Upper lobe of left lung (tissue), 6 donors: ENCODE data around the gene PSMG3. TPM values are rescaled to one million over a fixed set of nuclear protein-coding genes. Genes with fewer than 3 reads are reported as not detected.

ENCODE experiments used
- ATAC-seq, 2 donors: fragments of 200-7000 bp; cut with Tn5 transposase; one replicate each; pipeline ENCODE4 v1.9.1; 2022; ENCODE audit warnings: mild to moderate bottlenecking in 2 of 2, moderate library complexity in 2 of 2; ENCODE audit not compliant: low FRiP score in 2 of 2
- DNase-seq, 2 donors: peaks; one replicate each; pipeline ENCODE4 v3.0.0-alpha.2; 2019 to 2020
- H3K27ac ChIP-seq, 4 donors: fragments of 200-600 bp; sonication (generic); one replicate each; pipeline ENCODE4 v1.5.1; 2016 to 2019
- H3K27me3 ChIP-seq, 4 donors: fragments of 200-600 bp; sonication (generic); one replicate each; pipeline ENCODE4 v1.5.1; 2017 to 2019
- H3K36me3 ChIP-seq, 4 donors: fragments of 200-600 bp; sonication (generic); one replicate each; pipeline ENCODE4 v1.5.1; 2016 to 2019
- H3K4me1 ChIP-seq, 4 donors: fragments of 200-600 bp; sonication (generic); one replicate each; pipeline ENCODE4 v1.5.1; 2018 to 2019
- H3K4me3 ChIP-seq, 4 donors: fragments of 200-600 bp; sonication (generic); one replicate each; pipeline ENCODE4 v1.5.1; 2017 to 2019; ENCODE audit warnings: mild to moderate bottlenecking in 2 of 4, moderate library complexity in 1 of 4
- H3K9me3 ChIP-seq, 4 donors: fragments of 200-600 bp; sonication (generic); one replicate each; pipeline ENCODE4 v1.5.1; 2018 to 2019
- EP300 ChIP-seq, 4 donors: sonication (generic); formaldehyde crosslinking; IDR thresholded peaks; one replicate each; pipeline ENCODE4 v1.5.1; 2017; ENCODE audit warnings: antibody characterized with exemption in 4 of 4, control low read depth in 2 of 4
- POLR2A ChIP-seq, 4 donors: fragments of 450-650 bp; IDR thresholded peaks; one replicate each; pipeline ENCODE4 v1.5.1; 2016 to 2017; ENCODE audit warnings: antibody characterized with exemption in 4 of 4, mild to moderate bottlenecking in 2 of 4
- POLR2AphosphoS5 ChIP-seq, 2 donors: sonication (generic); formaldehyde crosslinking; IDR thresholded peaks; one replicate each; pipeline ENCODE4 v1.5.1; 2017; ENCODE audit warnings: antibody characterized with exemption in 2 of 2
- WGBS, 2 donors: methylation state at CpG; one replicate each; pipeline ENCODE4 v1.1.5; 2017 to 2018; 5-methylcytosine and 5-hydroxymethylcytosine counted together
- total RNA-seq, 6 donors: library from RNA; depleted of rRNA in 4 of 6; stranded (reverse); fragments of >200 nt in 4 of 6; gene quantifications; one replicate each; pipeline versions ENCODE4 v1.1.0 to v1.2.1, GENCODE V29; 2016 to 2021
- TF ChIP-seq, protein P1 (sequence below), 6 experiments: fragments of 450-650 bp in 4 of 6; fragments of 200-600 bp in 2 of 6; sonication (generic) in 2 of 6; IDR thresholded peaks; one replicate each; pipeline ENCODE4 v1.5.1; 2016 to 2019; ENCODE audit warnings: antibody characterized with exemption in 6 of 6
- donor health status: DM: no; HTN: no; CAD: no; lungs with moderate emphysema.
- donor health status: DM: no; HTN: yes; CAD: no; lungs with severe emphysema.

PSMG3 gene
- total RNA-seq, 6 donors from 2014 or later, result 19.0 to 53.1 (median 21.6) TPM

DNA sequence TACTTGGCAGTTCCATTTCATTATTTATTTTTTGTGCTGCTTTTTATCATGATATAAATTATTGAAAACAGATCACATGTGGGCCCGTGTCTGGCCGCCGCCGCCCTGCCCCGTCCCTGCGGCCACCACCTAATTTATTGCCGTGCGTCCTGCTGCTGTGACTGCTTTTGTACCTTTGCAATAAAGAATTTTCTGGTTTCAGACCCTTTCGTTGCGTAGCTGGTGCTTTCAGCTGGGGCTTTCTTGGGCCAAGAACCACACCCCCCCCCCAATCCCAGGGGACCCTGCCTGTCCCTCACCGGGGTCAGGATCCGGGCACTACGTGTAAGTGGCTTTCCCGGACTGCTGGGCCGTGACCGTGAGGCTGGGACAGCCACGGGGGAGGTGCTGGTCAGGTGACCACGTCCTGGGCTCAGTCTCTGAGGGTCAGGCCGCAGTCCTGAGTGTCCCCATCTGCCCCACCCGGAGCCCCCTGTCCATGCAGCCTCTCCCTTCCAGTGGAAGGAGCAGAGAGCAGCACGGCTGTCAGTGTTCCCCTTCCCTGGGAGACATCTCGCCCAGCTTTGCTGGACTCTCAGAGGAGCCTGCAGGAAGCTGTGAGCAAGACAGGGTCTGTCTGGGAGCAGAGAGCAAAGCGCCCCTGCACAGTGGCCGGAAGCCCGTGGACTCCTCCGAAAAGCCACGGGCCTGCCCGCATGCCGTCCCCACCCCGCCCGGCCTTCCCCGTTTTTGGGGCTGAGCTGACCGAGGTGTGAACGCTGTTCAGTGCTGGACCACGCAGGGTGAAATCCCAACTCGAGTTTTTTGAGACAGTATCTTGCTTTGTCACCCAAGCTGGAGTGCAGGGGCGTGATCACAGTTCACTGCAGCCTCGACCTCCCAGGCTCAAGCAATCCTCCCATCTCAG lies 26.7 kb downstream of the PSMG3 start:
- Histone ChIP-seq H3K27me3 (no peaks in the 10 kb centered on the region), H3K36me3 (peaks cover 21 to 68% (median 57%) of the 10 kb centered on the region in 4 donors), H3K27ac (no peak overlapping the region), H3K4me1 (peaks cover 8 to 14% (median 9%) of the 10 kb centered on the region in 4 donors), H3K4me3 (no peak overlapping the region), H3K9me3 (no peaks in the 10 kb centered on the region)
- DNase-seq (peak in 1 of 2 donors; percentile 78), ATAC-seq (no peak)
- TF ChIP-seq EP300 (IDR thresholded peaks at IDR 0.05) (no peak), POLR2A (IDR thresholded peaks at IDR 0.05) (no peak), POLR2AphosphoS5 (IDR thresholded peaks at IDR 0.05) (no peak)
- TF ChIP-seq, protein P1, sequence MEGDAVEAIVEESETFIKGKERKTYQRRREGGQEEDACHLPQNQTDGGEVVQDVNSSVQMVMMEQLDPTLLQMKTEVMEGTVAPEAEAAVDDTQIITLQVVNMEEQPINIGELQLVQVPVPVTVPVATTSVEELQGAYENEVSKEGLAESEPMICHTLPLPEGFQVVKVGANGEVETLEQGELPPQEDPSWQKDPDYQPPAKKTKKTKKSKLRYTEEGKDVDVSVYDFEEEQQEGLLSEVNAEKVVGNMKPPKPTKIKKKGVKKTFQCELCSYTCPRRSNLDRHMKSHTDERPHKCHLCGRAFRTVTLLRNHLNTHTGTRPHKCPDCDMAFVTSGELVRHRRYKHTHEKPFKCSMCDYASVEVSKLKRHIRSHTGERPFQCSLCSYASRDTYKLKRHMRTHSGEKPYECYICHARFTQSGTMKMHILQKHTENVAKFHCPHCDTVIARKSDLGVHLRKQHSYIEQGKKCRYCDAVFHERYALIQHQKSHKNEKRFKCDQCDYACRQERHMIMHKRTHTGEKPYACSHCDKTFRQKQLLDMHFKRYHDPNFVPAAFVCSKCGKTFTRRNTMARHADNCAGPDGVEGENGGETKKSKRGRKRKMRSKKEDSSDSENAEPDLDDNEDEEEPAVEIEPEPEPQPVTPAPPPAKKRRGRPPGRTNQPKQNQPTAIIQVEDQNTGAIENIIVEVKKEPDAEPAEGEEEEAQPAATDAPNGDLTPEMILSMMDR (IDR thresholded peaks at IDR 0.05), result no peak
- 89 to 93% methylated on average over 26 to 38 of the region's 38 CpGs for WGBS, 2 donors

DNA sequence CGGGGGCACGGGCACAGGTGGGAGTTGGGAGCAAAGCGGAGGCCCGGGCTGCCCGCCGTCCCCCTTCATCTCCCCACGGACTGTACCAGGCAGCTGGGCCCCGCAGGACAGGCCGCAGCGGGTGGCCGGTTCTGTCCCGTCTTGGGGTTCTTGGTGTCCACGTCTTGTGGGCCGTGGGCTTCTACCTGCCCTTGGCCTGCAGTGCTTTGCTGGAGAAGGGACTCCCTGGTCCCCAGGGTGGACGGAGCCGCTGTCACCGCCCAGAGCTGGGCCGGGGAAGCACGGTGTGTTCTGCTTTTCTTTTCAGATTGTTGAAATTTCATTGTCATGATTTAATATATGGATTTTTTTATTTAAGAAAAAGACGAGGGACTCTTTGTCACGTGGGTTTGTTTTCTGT lies 27.5 kb downstream of the PSMG3 start:
- no peak overlapping the region for H3K27ac ChIP-seq
- 90 to 93% methylated on average over 17 to 21 of the region's 21 CpGs for WGBS, 2 donors
- H3K36me3 ChIP-seq, result peaks cover 21 to 68% (median 57%) of the 10 kb centered on the region in 4 donors
- no peak for TF ChIP-seq POLR2AphosphoS5 (IDR thresholded peaks at IDR 0.05)
- TF ChIP-seq, protein P1 (IDR thresholded peaks at IDR 0.05), result no peak
- TF ChIP-seq POLR2A (IDR thresholded peaks at IDR 0.05), result no peak
- no peak for TF ChIP-seq EP300 (IDR thresholded peaks at IDR 0.05)
- H3K4me3 ChIP-seq, result no peak overlapping the region
- H3K27me3 ChIP-seq, result no peaks in the 10 kb centered on the region
- ATAC-seq, result no peak
- DNase-seq, result peak in 1 of 2 donors; percentile 70
- H3K4me1 ChIP-seq, result peaks cover 11 to 21% (median 14%) of the 10 kb centered on the region in 4 donors
- no peaks in the 10 kb centered on the region for H3K9me3 ChIP-seq

DNA sequence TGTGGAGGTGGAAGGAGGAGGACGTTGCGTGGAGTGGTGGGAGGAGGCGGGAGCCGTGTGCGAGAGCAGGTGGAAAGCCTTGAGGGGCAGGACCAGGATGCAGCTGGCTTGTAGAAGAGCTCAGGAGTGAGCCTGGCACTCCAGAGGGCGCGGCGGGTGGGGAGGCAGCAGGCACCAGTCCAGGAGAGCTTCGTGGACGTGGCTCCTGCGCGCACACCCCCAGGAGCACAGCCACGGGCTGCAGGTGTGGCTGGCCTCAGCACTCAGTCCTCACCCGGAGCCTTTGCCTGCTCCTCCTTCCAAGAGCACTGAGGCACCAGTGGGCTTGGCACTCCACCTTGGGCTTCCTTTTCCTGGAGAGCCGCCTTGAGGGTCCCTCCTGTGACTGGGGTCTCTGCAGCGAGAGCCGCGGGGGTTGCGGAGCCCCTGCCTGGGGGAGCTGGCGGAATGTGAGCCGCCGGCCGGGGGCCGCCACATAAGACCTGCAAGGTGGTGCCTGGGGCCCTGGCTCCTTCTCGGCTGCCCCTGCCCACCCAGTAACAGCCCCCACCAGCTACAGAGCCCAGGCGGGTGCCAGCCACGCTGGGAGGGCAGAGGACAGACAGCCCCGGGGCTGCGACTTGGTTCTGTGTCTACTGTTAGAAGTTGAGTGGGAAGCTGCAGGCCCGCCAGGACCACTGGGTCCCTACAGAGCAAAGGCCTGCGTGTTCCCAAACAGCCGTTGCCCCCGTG lies 28.2 kb downstream of the PSMG3 start:
- Histone ChIP-seq H3K9me3 (no peaks in the 10 kb centered on the region), H3K27me3 (no peaks in the 10 kb centered on the region), H3K4me1 (peaks cover 15 to 27% (median 18%) of the 10 kb centered on the region in 4 donors), H3K4me3 (no peak overlapping the region), H3K36me3 (peaks cover 21 to 68% (median 57%) of the 10 kb centered on the region in 4 donors), H3K27ac (no peak overlapping the region)
- ATAC-seq, result no peak
- peak in 1 of 2 donors; percentile 83 for DNase-seq
- 90 to 91% methylated on average over 27 to 33 of the region's 33 CpGs for WGBS, 2 donors
- no peak for TF ChIP-seq POLR2A (IDR thresholded peaks at IDR 0.05)
- no peak for TF ChIP-seq EP300 (IDR thresholded peaks at IDR 0.05)
- TF ChIP-seq, protein P1 (IDR thresholded peaks at IDR 0.05), result no peak
- no peak for TF ChIP-seq POLR2AphosphoS5 (IDR thresholded peaks at IDR 0.05)

DNA sequence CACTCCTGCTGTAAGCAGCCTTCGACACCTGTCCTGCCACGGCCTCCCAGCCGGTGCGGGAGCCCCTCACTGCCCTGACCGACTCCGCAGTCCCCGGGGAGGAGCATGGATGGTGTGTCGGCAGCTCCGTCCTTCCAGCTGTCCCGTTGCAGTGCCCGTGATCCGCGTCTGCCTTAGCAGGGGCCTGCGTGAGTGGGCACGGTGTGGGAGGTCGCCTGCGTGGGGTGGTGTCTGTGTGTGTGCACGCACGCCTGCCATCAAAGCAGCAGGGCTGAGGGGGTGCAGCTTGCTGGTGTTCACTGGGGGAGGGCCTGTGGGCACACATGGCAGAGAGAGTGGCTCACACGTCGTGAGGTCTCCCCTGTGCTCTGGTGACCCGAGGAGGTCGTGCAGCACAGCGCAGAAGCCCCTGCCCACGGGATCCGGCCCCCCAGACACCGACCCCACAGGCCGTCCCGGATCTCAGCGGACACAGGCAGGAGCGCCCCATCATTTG lies 29.0 kb downstream of the PSMG3 start:
- H3K27ac ChIP-seq, result no peak overlapping the region
- H3K4me1 ChIP-seq, result peaks cover 23 to 34% (median 26%) of the 10 kb centered on the region in 4 donors
- no peak for TF ChIP-seq EP300 (IDR thresholded peaks at IDR 0.05)
- TF ChIP-seq, protein P1 (IDR thresholded peaks at IDR 0.05), result no peak
- TF ChIP-seq POLR2A (IDR thresholded peaks at IDR 0.05), result no peak
- TF ChIP-seq POLR2AphosphoS5 (IDR thresholded peaks at IDR 0.05), result no peak
- DNase-seq (peak in 1 of 2 donors; percentile 83), ATAC-seq (no peak)
- peaks cover 21 to 69% (median 60%) of the 10 kb centered on the region in 4 donors for H3K36me3 ChIP-seq
- no peaks in the 10 kb centered on the region for H3K9me3 ChIP-seq
- no peaks in the 10 kb centered on the region for H3K27me3 ChIP-seq
- no peak overlapping the region for H3K4me3 ChIP-seq
- 79 to 93% methylated on average over 15 to 31 of the region's 31 CpGs for WGBS, 2 donors
